ENCODE data around the gene STRADA. TPM values are rescaled to one million over a fixed set of nuclear protein-coding genes. Genes with fewer than 3 reads are reported as not detected.
"Not testable (repeated sequence)": the region's sequence is repeated elsewhere in the genome, so short reads cannot be mapped to it uniquely, and the experiment has no call there.

The STRADA gene
- total RNA-seq, 2 experiments from 2014 or later, result 64.8 to 69.7 TPM

DNA sequence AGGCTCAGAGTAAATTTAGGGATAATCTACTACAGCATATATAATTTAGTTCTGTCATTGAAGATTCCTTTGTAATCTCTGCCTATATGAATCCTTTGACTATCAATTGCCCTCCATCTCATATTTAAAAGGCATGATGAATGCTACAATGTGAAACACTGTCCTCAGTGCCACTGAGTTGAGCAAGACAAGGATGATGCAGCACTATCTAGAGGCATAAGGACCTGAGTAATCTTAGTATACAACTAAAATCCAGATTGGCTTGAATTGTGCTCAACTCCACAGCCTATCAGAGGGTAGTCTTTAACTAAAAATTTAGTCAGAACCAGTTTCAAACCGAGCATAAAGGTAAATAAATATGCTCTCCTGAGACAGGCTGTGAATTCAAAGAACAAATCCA is 11.6 kb upstream of the STRADA start:
- H3K4me3 Mint-ChIP-seq, result no peak overlapping the region
- H3K9me3 Mint-ChIP-seq, result no peaks in the 10 kb centered on the region
- POLR2A ChIA-PET, result interaction anchor here (1.0 kb wide), 1 partner anchor 20 kb away, joined by 3 read pairs; the partner anchor contains the start of genes CCDC47 and DDX42
- intact Hi-C loops (cut with micrococcal nuclease), result no loop called here
- peaks cover 48% of the 10 kb centered on the region for H3K36me3 Mint-ChIP-seq
- peaks cover 16% of the 10 kb centered on the region for H3K4me1 Mint-ChIP-seq (ENCODE audit: low read depth)
- no peak for DNase-seq
- CTCF ChIA-PET, result interaction anchor here (0.5 kb wide), 1 partner anchor 18 kb away, joined by 5 read pairs; no protein-coding TSS in a partner anchor
- no peaks in the 10 kb centered on the region for H3K27me3 Mint-ChIP-seq
- peak overlapping the region; percentile 45 for H3K27ac Mint-ChIP-seq

DNA sequence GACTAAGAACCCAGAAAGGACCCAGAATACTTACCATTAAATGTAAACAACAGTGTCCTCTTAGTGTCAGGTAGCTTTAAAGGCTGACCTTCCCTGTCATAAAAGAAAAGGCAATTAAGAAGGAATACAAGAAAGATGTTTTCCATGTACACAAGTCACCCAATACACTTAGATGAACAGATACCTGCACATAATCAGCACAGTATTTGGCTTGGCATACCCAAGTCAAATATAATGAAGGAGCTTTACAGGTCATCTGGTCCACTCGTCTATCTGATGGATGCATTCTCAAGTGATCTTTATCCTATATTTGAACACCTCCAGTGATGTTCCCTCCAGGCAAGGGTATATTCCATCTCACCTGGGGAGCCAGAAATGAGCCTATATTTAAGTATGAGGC is 11.1 kb upstream of the STRADA start:
- no peaks in the 10 kb centered on the region for H3K27me3 Mint-ChIP-seq
- intact Hi-C loops (cut with micrococcal nuclease), result no loop called here
- peak overlapping the region; percentile 45 for H3K27ac Mint-ChIP-seq
- ChIA-PET POLR2A (interaction anchor here (1.0 kb wide), 2 partner anchors 12 to 21 kb away, joined by 3 read pairs; partner anchors contain the start of genes CCDC47 and DDX42), CTCF (interaction anchor here (0.5 kb wide), 1 partner anchor 18 kb away, joined by 5 read pairs; no protein-coding TSS in a partner anchor)
- no peak overlapping the region for H3K4me3 Mint-ChIP-seq
- H3K36me3 Mint-ChIP-seq, result peaks cover 43% of the 10 kb centered on the region
- H3K9me3 Mint-ChIP-seq, result no peaks in the 10 kb centered on the region
- DNase-seq, result no peak
- H3K4me1 Mint-ChIP-seq (ENCODE audit: low read depth), result peaks cover 16% of the 10 kb centered on the region

DNA sequence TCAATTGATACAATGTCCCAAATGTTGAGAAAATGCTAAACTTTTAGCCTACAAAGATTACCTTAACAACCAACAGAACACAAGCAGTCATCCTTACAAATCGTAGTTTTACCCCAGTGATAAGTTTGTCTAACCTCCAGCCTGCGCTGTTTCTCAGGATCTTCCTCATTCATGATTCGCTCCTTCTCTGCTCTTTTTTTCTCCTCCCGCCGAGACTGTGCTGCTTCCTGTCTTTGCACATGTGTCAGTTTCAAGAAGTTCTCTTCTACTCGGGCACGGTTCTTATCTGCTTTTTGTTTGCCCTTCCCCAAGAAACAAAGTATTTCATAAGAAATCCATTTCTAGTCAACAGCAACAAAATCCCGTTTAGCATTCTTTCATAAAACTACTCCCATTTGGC is 10.2 kb upstream of the STRADA start:
- intact Hi-C loops (cut with micrococcal nuclease), result no loop called here
- Mint-ChIP-seq H3K9me3 (no peaks in the 10 kb centered on the region), H3K4me1 (ENCODE audit: low read depth) (peaks cover 17% of the 10 kb centered on the region), H3K36me3 (peaks cover 41% of the 10 kb centered on the region), H3K4me3 (peak overlapping the region; percentile 56), H3K27ac (peak overlapping the region; percentile 86), H3K27me3 (no peaks in the 10 kb centered on the region)
- peak; percentile 43 for DNase-seq
- ChIA-PET CTCF (no interaction called here), POLR2A (interaction anchor here (1.0 kb wide), 1 partner anchor 11 kb away, joined by 3 read pairs; no protein-coding TSS in a partner anchor)

DNA sequence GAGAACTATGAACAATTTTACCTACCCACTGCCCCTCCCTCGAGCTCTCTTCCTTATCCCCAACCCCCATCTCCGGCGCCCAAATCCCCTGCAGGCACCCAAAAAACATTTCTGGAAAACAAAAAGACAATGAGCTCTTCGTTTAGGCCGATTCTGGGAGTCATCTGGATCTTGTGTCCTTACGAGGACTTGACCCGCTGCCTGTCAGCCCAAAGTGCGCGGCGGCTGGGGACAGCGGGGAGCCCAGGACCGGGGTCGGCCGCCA is 524 bp downstream of the STRADA start:
- DNase-seq, result no peak
- Mint-ChIP-seq H3K36me3 (peaks cover 11% of the 10 kb centered on the region), H3K4me3 (peak overlapping the region; percentile 91), H3K27ac (peak overlapping the region; percentile 98), H3K9me3 (no peaks in the 10 kb centered on the region), H3K4me1 (ENCODE audit: low read depth) (peaks cover 23% of the 10 kb centered on the region), H3K27me3 (no peaks in the 10 kb centered on the region)
- CTCF ChIA-PET, result no interaction called here
- intact Hi-C loops (cut with micrococcal nuclease), result loop anchor here (1.0 to 10.0 kb wide), 5 partner anchors 32 to 284 kb away; partner anchors contain the start of genes CCDC47, FTSJ3, ICAM2 and MAP3K3
- POLR2A ChIA-PET, result interaction anchor here (0.7 to 1.6 kb wide), 7 partner anchors 11 to 46 kb away, joined by 3 to 8 read pairs (median 3); partner anchors contain the start of genes CCDC47 and DDX42

DNA sequence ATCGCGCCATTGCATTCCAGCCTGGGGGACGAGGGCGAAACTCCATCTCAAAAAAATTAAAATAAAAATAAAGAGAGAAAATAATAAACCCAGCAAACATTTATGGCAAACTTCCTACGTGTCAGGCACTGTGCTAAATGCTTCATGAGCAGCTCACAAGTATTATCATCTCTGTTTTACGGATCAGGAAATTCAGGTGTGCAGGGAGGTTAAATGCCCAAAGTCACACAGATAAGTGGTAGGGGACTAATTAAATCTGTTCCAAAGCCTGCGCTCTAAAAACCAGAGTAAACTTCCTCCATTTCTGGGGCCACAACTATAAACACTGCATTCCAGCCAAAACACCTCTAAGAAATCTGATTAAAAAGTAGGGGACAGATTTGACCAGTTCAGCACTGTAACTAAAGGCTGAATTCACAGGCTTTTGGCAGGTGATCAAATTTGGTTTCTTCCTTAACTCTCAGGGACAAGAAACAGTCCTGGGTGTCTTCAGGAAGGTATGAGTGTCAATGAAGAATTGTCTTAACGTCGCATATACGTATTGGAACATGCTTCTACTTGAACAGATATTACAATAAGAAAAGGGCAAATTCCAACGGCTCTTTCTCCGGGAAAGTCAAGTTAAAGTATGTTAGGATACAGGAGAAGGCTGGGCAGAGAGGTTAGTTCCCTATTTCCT is 996 bp downstream of the STRADA start:
- intact Hi-C loops (cut with micrococcal nuclease), result loop anchor here (1.0 to 10.0 kb wide), 5 partner anchors 33 to 284 kb away; partner anchors contain the start of genes CCDC47, FTSJ3, ICAM2 and MAP3K3
- POLR2A ChIA-PET, result interaction anchor here (0.7 to 1.6 kb wide), 7 partner anchors 12 to 46 kb away, joined by 3 to 8 read pairs (median 3); partner anchors contain the start of genes CCDC47 and DDX42
- CTCF ChIA-PET, result no interaction called here
- DNase-seq, result no peak
- Mint-ChIP-seq H3K4me3 (peak overlapping the region; percentile 91), H3K27ac (peak overlapping the region; percentile 98), H3K36me3 (peaks cover 6% of the 10 kb centered on the region), H3K4me1 (ENCODE audit: low read depth) (peaks cover 23% of the 10 kb centered on the region), H3K27me3 (no peaks in the 10 kb centered on the region), H3K9me3 (no peaks in the 10 kb centered on the region)

DNA sequence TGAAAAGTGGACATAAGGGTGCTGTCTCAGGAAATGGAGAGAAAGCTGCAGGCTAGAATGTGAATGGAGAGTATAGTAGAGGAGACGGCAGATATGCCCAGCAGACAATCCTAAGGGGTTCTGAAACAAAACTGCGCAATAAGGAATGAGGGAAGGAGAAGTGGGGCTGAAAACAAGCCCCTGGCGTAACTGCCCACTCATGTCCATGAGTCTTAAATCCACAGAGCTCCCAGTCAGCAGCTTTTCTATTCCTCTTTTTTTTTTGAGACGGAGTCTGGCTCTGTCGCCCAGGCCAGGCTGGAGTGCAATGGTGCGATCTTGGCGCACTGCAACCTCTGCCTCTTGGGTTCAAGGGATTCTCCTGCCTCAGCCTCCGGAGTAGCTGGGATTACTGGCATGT is 5.9 kb downstream of the STRADA start:
- Mint-ChIP-seq H3K4me3 (no peak overlapping the region), H3K36me3 (peaks cover 3% of the 10 kb centered on the region), H3K4me1 (ENCODE audit: low read depth) (peaks cover 21% of the 10 kb centered on the region), H3K27me3 (no peaks in the 10 kb centered on the region), H3K27ac (no peak overlapping the region), H3K9me3 (no peaks in the 10 kb centered on the region)
- DNase-seq, result no peak
- ChIA-PET POLR2A (no interaction called here), CTCF (interaction anchor here (0.8 kb wide), 1 partner anchor 26 kb away, joined by 6 read pairs; no protein-coding TSS in a partner anchor)
- intact Hi-C loops (cut with micrococcal nuclease), result no loop called here

DNA sequence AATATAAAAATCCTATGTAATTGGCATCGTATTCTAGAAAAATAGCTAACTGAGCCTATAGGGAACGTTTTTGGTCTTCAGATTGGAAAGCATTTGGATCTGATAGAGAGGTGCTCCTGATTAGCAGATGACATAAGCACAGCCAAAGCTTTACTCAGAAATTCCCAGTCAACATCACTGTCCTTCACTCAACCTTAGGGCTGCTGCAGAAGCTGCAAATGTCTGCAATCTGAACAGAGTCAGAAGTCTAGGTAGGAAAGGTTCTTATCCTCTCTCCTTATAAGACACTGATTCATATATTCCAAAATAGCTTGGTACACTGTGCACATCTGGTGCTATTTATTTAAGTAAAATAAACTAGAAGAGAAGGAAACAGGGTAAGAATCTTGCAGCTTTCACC is 19.2 kb downstream of the STRADA start:
- intact Hi-C loops (cut with micrococcal nuclease), result no loop called here
- no peak for DNase-seq
- ChIA-PET POLR2A (no interaction called here), CTCF (interaction anchor here (1.2 to 1.3 kb wide), 2 partner anchors 12 to 25 kb away, joined by 3 to 4 read pairs; no protein-coding TSS in a partner anchor)
- Mint-ChIP-seq H3K4me3 (no peak overlapping the region), H3K9me3 (no peaks in the 10 kb centered on the region), H3K27me3 (no peaks in the 10 kb centered on the region), H3K27ac (no peak overlapping the region), H3K36me3 (peaks cover 20% of the 10 kb centered on the region), H3K4me1 (ENCODE audit: low read depth) (peaks cover 2% of the 10 kb centered on the region)

DNA sequence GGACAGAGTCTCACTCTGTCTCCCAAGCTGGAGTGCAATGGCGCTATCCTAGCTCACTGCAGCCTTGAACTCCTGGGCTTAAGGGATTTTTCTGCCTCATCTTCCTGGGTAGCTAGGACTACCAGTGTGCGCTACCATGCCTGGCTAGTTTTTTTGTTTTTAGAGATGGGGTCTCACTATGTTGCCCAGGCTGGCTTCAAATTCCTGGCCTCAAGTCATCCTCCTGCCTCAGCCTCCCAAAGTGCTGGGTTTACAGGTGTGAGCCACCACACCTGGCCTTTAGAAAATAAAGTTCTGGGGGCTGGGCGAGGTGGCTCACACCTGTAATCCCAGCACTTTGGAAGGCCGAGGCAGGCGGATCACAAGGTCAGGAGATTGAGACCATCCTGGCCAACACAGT is 21.4 kb downstream of the STRADA start:
- H3K27me3 Mint-ChIP-seq; H3K9me3 Mint-ChIP-seq; H3K27ac Mint-ChIP-seq; intact Hi-C loops (cut with micrococcal nuclease); H3K4me3 Mint-ChIP-seq; H3K36me3 Mint-ChIP-seq; DNase-seq; H3K4me1 Mint-ChIP-seq (ENCODE audit: low read depth): not testable (repeated sequence)
- POLR2A ChIA-PET, result interaction anchor here (0.6 to 1.2 kb wide), 2 partner anchors 15 to 60 kb away, joined by 3 read pairs; no protein-coding TSS in a partner anchor
- CTCF ChIA-PET, result interaction anchor here (0.6 kb wide), 1 partner anchor 18 kb away, joined by 3 read pairs; no protein-coding TSS in a partner anchor

DNA sequence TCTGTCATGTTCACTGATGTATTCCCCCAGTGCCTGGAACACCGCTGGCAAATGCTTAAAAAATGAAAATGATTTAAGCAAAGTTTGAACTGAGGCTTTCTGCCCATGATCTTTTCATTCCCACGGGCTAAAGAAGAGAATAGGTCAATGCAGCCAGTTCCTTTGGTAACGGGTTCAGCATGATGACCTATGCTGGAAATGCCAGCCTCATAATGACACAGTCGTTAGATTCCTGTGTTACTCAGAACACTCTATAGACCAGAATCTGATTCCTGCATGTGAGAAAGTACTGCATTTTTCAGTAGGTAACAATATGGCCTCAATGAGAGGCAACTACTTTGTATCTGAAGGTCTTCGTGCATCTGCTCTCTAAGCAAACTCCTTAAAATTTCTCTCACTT is 22.6 kb downstream of the STRADA start:
- Mint-ChIP-seq H3K4me3 (no peak overlapping the region), H3K9me3 (no peaks in the 10 kb centered on the region), H3K4me1 (ENCODE audit: low read depth) (no peaks in the 10 kb centered on the region), H3K27me3 (no peaks in the 10 kb centered on the region), H3K27ac (no peak overlapping the region), H3K36me3 (peaks cover 9% of the 10 kb centered on the region)
- POLR2A ChIA-PET, result interaction anchor here (0.6 kb wide), 1 partner anchor 20 kb away, joined by 6 read pairs; no protein-coding TSS in a partner anchor
- intact Hi-C loops (cut with micrococcal nuclease), result no loop called here
- CTCF ChIA-PET, result no interaction called here
- no peak for DNase-seq

DNA sequence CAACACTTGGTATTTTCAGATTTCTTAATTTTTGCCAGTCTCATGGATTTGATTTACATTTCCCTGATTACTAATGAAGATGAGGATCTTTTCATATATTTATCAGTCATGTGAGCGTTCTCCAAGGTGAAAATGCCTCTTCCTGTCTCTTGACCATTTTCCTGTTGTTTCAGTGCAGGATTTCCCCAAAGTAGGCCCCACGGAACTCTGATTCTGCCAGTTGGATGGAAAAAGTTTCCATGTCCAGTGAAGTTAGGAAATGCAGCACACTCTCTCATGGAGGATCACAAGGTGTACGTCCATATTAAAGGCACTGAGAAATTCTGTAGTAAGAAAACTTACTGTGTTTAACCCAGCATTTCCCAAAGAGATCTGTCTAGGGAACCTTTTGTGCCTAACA is 25.2 kb downstream of the STRADA start:
- Mint-ChIP-seq H3K4me1 (ENCODE audit: low read depth) (no peaks in the 10 kb centered on the region), H3K27me3 (no peaks in the 10 kb centered on the region), H3K36me3 (peaks cover 12% of the 10 kb centered on the region), H3K4me3 (no peak overlapping the region), H3K27ac (no peak overlapping the region), H3K9me3 (no peaks in the 10 kb centered on the region)
- ChIA-PET POLR2A (no interaction called here), CTCF (interaction anchor here (0.7 kb wide), 1 partner anchor 278 kb away, joined by 3 read pairs; no protein-coding TSS in a partner anchor)
- intact Hi-C loops (cut with micrococcal nuclease), result no loop called here
- DNase-seq, result no peak

DNA sequence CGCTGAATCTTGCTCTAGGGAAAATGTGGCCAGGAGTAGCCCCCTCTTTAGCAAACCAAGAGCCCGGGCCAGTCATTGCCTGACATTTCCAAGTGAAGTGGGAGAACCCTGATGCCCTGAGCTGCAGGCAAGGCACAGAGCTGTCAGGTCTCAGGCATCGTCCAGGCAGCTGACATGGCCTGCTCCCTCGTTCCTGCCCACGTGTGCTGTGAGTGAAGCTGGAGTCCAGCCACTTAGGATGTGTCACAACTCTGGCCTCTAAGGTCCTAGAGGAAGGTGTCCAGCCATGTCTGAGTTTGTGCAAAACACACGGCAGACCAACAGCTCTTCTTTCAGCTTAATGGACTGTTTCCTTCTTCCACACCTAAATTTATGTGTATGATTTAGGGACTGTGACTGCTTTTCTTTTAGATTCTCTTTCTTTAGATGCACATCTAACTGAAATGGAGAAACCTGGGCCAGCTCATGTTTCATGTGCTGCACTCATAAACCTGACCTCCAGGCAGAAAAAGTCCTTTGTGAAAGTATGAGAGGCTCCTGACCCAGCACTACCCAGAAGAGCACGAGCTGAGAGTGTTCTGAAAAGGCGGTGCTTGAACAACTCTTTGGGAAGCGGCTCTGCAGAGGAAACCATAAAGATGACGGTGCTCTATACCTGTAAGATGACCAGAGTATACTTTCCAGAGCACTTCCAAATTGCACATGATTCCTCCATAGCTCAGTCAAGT is 26.9 kb downstream of the STRADA start:
- intact Hi-C loops (cut with micrococcal nuclease), result no loop called here
- Mint-ChIP-seq H3K27ac (no peak overlapping the region), H3K27me3 (no peaks in the 10 kb centered on the region), H3K36me3 (peaks cover 20% of the 10 kb centered on the region), H3K4me1 (ENCODE audit: low read depth) (peaks cover 8% of the 10 kb centered on the region), H3K9me3 (no peaks in the 10 kb centered on the region), H3K4me3 (no peak overlapping the region)
- ChIA-PET POLR2A (no interaction called here), CTCF (interaction anchor here (0.9 to 3.0 kb wide), 2 partner anchors 13 to 103 kb away, joined by 5 to 11 read pairs; no protein-coding TSS in a partner anchor)
- no peak for DNase-seq

DNA sequence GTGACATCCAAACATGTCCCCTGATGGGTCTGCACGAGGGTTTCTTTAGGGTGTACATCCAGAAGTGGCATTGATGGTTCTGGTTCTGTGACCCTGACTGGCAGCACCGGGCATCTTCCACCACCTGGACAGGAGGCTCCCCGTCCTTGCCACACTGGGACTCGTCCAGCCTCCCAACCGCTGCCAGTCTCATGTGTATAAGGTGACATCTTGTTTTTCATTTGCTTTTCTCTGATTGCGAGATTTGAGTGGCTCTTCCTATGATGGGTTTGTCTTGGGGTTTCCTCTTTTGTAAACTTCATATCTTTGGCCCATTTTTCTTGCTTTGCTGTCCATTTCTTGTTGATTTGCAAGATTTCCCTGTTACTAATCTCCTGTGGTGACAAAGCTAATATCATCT is 32.5 kb downstream of the STRADA start:
- Mint-ChIP-seq H3K27me3 (no peaks in the 10 kb centered on the region), H3K4me1 (ENCODE audit: low read depth) (peaks cover 54% of the 10 kb centered on the region), H3K9me3 (no peaks in the 10 kb centered on the region), H3K27ac (peak overlapping the region; percentile 49), H3K4me3 (no peak overlapping the region), H3K36me3 (peaks cover 38% of the 10 kb centered on the region)
- ChIA-PET POLR2A (no interaction called here), CTCF (interaction anchor here (0.9 to 3.6 kb wide), 10 partner anchors 8 to 284 kb away, joined by 3 to 27 read pairs (median 7); no protein-coding TSS in a partner anchor)
- DNase-seq, result no peak
- intact Hi-C loops (cut with micrococcal nuclease), result no loop called here

Data from activated CD4-positive, alpha-beta memory T cell treated with anti-CD3 and anti-CD28 coated beads for 36 hours (primary cell).